Transverse colon (tissue), 4 donors: ENCODE data around the gene RAPGEF4. TPM values are rescaled to one million over a fixed set of nuclear protein-coding genes. Genes with fewer than 3 reads are reported as not detected.

Experiments used
- DNase-seq: peaks from one replicate; pipeline ENCODE4 v3.0.0-alpha.2; 2019
- H3K27ac ChIP-seq, 4 donors: fragments of 200-600 bp; sonication (generic); 2 replicates each; pipeline ENCODE4 v1.5.1; 2016 to 2018; ENCODE audit warnings: inconsistent platforms in 4 of 4
- H3K27me3 ChIP-seq: fragments of 200-600 bp; sonication (generic); 2 replicates; pipeline ENCODE4 v1.5.1; 2017; ENCODE audit warnings: inconsistent platforms
- H3K36me3 ChIP-seq, 4 donors: fragments of 200-600 bp; sonication (generic); 2 replicates each; pipeline ENCODE4 v1.5.1; 2017 to 2019; ENCODE audit warnings: inconsistent platforms in 4 of 4
- H3K4me1 ChIP-seq, 4 donors: fragments of 200-600 bp; sonication (generic); 2 replicates each; pipeline ENCODE4 v1.5.1; 2017 to 2020; ENCODE audit warnings: inconsistent platforms in 4 of 4
- H3K4me3 ChIP-seq, 4 donors: fragments of 200-600 bp; sonication (generic); 1 replicate in 1 of 4; 2 replicates in 3 of 4; pipeline versions ENCODE4 v1.5.1 to v1.6.1; 2017 to 2019; ENCODE audit warnings: inconsistent platforms in 4 of 4
- H3K9me3 ChIP-seq, 2 donors: fragments of 200-600 bp; sonication (generic); 2 replicates each; pipeline ENCODE4 v1.5.1; 2017 to 2019; ENCODE audit warnings: inconsistent platforms in 2 of 2
- CTCF ChIP-seq, 5 experiments: fragments of 200-600 bp in 3 of 5; fragments of 450-650 bp in 2 of 5; sonication (generic) in 3 of 5; IDR thresholded peaks; 1 replicate in 2 of 5; 2 replicates in 3 of 5; pipeline ENCODE4 v1.5.1; 2016 to 2017; ENCODE audit warnings: antibody characterized with exemption in 5 of 5, inconsistent platforms in 3 of 5, mild to moderate bottlenecking in 2 of 5, moderate library complexity in 1 of 5
- EP300 ChIP-seq: sonication (generic); formaldehyde crosslinking; IDR thresholded peaks from one replicate; pipeline ENCODE4 v1.6.1; 2017; ENCODE audit warnings: antibody characterized with exemption, low read depth
- POLR2A ChIP-seq: fragments of 450-650 bp; IDR thresholded peaks from one replicate; pipeline ENCODE4 v1.6.1; 2016; ENCODE audit warnings: antibody characterized with exemption, mild to moderate bottlenecking, moderate library complexity
- POLR2AphosphoS5 ChIP-seq, 3 donors: sonication (generic); formaldehyde crosslinking; IDR thresholded peaks; one replicate each; pipeline ENCODE4 v1.6.1; 2016; ENCODE audit warnings: antibody characterized with exemption in 3 of 3
- WGBS, 2 donors: methylation state at CpG; one replicate each; pipeline ENCODE4 v1.1.5; 2018; ENCODE audit warnings: low coverage in 1 of 2; 5-methylcytosine and 5-hydroxymethylcytosine counted together
- in situ Hi-C, 4 donors: fragments of 200-750 bp; cut with MboI; loops; one replicate each; pipeline versions ENCODE4 v1.15.0 to v1.15.1; 2017; ENCODE audit warnings: low sequenced_read_pairs in 3 of 4, low pct_ligation_motif_present in 1 of 4, low pct_unique_long_range_greater_than_20kb in 1 of 4
- intact Hi-C: fragments of 100-400 bp; cut with DNase I; formaldehyde crosslinking; loops from one replicate; pipeline ENCODE4 v1.15.1; 2023; ENCODE audit warnings: low total_unique reads
- total RNA-seq, 4 donors: library from RNA; depleted of rRNA; stranded (reverse); fragments of >200 nt; gene quantifications; one replicate each; pipeline ENCODE4 v1.1.0, GENCODE V29; 2016

Gene RAPGEF4
- total RNA-seq, 4 donors from 2014 or later, result 1.4 to 12.3 (median 2.2) TPM; not detected in 1

GRCh38 chr2:173021939-173022371, 286.3 kb downstream of the RAPGEF4 start:
- no peak for DNase-seq
- Histone ChIP-seq H3K9me3 (no peaks in the 10 kb centered on the region), H3K4me1 (peaks cover 0 to 2% (median 0%) of the 10 kb centered on the region in 4 donors), H3K27ac (no peak overlapping the region), H3K4me3 (no peak overlapping the region), H3K27me3 (no peaks in the 10 kb centered on the region), H3K36me3 (no peaks in the 10 kb centered on the region)
- TF ChIP-seq POLR2A, result no peak
- peak in 2 of 5 experiments; percentile 6 to 18 for TF ChIP-seq CTCF (IDR thresholded peaks at IDR 0.05)
- TF ChIP-seq POLR2AphosphoS5 (IDR thresholded peaks at IDR 0.05), result no peak
- no peak for TF ChIP-seq EP300
- in situ Hi-C loops, result loop anchor here in 2 of 4 donors (10.0 to 25.0 kb wide), 2 partner anchors 193 to 1315 kb away; partner anchors contain the start of gene SP9 (in 1 of the 2)
- intact Hi-C loops, result no loop called here
- 53% methylated on average over 9 of the region's 9 CpGs; no CpG with 5 or more reads in 1 of the 2 donors for WGBS, 2 donors

GRCh38 chr2:173023718-173024117, 288.1 kb downstream of the RAPGEF4 start:
- Histone ChIP-seq H3K9me3 (no peaks in the 10 kb centered on the region), H3K4me1 (peaks cover 11 to 18% (median 13%) of the 10 kb centered on the region in 4 donors), H3K27ac (no peak overlapping the region), H3K27me3 (no peaks in the 10 kb centered on the region), H3K4me3 (no peak overlapping the region), H3K36me3 (no peaks in the 10 kb centered on the region)
- in situ Hi-C loops (loop anchor here in 2 of 4 donors (10.0 to 25.0 kb wide), 2 partner anchors 191 to 1314 kb away; partner anchors contain the start of gene SP9 (in 1 of the 2)), intact Hi-C loops (no loop called here)
- DNase-seq, result no peak
- 50 to 77% methylated on average over 2 to 5 of the region's 5 CpGs for WGBS, 2 donors
- TF ChIP-seq POLR2A (no peak), EP300 (no peak), CTCF (IDR thresholded peaks at IDR 0.05) (no peak), POLR2AphosphoS5 (IDR thresholded peaks at IDR 0.05) (no peak)

GRCh38 chr2:173026479-173026878, 290.8 kb downstream of the RAPGEF4 start:
- H3K27me3 ChIP-seq, result no peaks in the 10 kb centered on the region
- no peaks in the 10 kb centered on the region for H3K9me3 ChIP-seq
- DNase-seq, result no peak
- in situ Hi-C loops (loop anchor here in 3 of 4 donors (5.0 to 25.0 kb wide), 5 partner anchors 186 to 1311 kb away; partner anchors contain the start of genes CDCA7 (in 1 of the 3) and SP9 (in 1 of the 3)), intact Hi-C loops (loop anchor here (5.0 kb wide), 1 partner anchor 191 kb away; no protein-coding TSS in a partner anchor)
- TF ChIP-seq POLR2AphosphoS5 (IDR thresholded peaks at IDR 0.05), result no peak
- no peak for TF ChIP-seq POLR2A
- no peak for TF ChIP-seq EP300
- TF ChIP-seq CTCF (IDR thresholded peaks at IDR 0.05), result no peak
- H3K27ac ChIP-seq, result no peak overlapping the region
- peaks cover 12 to 28% (median 17%) of the 10 kb centered on the region in 4 donors for H3K4me1 ChIP-seq
- H3K36me3 ChIP-seq, result no peaks in the 10 kb centered on the region
- WGBS, 2 donors, result 85 to 100% methylated on average over 1 of the region's 1 CpG
- H3K4me3 ChIP-seq, result no peak overlapping the region

GRCh38 chr2:173027181-173028128, 291.8 kb downstream of the RAPGEF4 start:
- intact Hi-C loops (loop anchor here (5.0 kb wide), 1 partner anchor 190 kb away; no protein-coding TSS in a partner anchor), in situ Hi-C loops (loop anchor here in 3 of 4 donors (5.0 to 25.0 kb wide), 5 partner anchors 185 to 1310 kb away; partner anchors contain the start of genes CDCA7 (in 1 of the 3) and SP9 (in 1 of the 3))
- H3K4me3 ChIP-seq, result no peak overlapping the region

More at GRCh38 chr2:173027181-173028128, 291.8 kb downstream of the RAPGEF4 start:
- Histone ChIP-seq H3K27me3 (no peaks in the 10 kb centered on the region), H3K36me3 (no peaks in the 10 kb centered on the region), H3K4me1 (peaks cover 12 to 28% (median 17%) of the 10 kb centered on the region in 4 donors), H3K27ac (peak overlapping the region; percentile 60 to 68 (median 66)), H3K9me3 (no peaks in the 10 kb centered on the region)
- TF ChIP-seq EP300 (no peak), POLR2AphosphoS5 (IDR thresholded peaks at IDR 0.05) (peak in 1 of 3 donors; percentile 33), CTCF (IDR thresholded peaks at IDR 0.05) (peak; percentile 92 to 96 (median 94))
- peak; percentile 88 for DNase-seq
- WGBS, 2 donors, result 22 to 24% methylated on average over 8 of the region's 8 CpGs
